Measurements from ENCODE around the gene LMX1B.
"Not testable (repeated sequence)": the region's sequence is repeated elsewhere in the genome, so short reads cannot be mapped to it uniquely, and the experiment has no call there.

LMX1B gene

DNA sequence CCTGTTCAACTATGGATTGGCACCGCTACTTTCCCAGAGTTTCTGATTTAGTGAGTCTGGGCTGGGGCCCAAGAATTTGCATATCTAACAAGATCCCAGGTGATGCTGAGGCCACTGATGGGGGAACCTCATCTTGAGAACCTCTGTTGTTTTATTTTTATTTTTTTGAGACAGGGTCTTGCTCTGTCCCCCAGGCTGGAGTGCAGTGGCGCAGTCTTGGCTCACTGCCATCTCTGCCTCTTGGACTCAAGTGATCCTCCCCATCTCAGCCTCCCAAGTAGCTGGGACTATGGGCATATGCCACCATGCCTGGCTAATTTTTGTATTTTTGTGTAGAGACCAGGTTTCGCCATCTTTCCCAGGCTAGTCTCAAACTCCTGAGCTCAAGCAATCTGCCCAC is 35.7 kb downstream of the LMX1B start:
- no peak overlapping the region for H3K4me3 ChIP-seq
- DNase-seq (ENCODE audit: low spot score), result no peak
- no peak overlapping the region for H3K27ac ChIP-seq
- TF ChIP-seq, protein P1, sequence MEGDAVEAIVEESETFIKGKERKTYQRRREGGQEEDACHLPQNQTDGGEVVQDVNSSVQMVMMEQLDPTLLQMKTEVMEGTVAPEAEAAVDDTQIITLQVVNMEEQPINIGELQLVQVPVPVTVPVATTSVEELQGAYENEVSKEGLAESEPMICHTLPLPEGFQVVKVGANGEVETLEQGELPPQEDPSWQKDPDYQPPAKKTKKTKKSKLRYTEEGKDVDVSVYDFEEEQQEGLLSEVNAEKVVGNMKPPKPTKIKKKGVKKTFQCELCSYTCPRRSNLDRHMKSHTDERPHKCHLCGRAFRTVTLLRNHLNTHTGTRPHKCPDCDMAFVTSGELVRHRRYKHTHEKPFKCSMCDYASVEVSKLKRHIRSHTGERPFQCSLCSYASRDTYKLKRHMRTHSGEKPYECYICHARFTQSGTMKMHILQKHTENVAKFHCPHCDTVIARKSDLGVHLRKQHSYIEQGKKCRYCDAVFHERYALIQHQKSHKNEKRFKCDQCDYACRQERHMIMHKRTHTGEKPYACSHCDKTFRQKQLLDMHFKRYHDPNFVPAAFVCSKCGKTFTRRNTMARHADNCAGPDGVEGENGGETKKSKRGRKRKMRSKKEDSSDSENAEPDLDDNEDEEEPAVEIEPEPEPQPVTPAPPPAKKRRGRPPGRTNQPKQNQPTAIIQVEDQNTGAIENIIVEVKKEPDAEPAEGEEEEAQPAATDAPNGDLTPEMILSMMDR (IDR thresholded peaks at IDR 0.05), result no peak

DNA sequence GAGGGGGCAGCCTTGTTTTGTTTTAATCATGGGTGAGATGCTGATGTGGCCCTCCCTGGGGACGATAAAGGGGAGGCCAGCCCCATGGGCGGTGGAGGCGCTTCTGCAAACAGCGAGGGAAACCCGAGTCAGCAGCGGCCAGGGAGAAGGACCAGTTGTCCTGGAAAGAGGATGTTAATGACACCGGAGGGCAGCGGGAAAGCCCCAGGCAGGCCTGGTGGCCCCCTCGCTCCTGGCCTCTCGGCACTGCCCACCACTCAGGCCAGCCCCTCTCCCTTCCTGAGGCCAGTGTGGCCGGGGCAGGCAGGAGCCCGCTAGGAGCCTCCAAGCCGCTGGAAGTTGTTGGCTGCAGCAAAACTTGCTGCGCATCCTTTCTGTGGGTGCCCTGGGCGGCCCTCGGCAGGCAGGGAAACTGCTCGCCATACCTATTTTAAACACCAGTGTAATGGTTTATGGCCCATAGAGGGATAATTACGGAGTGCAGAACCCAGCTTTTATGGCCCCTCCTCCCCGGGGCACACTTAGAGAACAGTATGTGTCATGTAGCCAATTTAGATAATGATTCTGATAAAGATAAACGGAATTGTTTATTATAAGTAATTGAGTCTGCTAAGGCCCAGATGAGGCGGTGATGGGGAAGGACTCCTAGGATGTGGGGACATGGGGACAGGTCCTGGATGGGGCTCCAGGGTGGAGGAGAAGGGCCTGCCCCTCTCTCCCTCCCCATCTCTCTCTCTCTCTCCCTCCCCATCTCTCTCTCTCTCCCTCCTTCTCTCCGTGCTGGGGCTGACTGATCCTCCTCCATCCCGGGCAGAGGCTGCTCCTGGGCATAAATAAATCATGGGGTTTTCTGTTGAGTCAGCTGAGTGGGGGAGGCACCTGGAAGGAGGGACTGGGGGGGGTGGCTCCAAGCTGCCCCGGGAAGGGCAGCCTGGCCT is 36.9 kb downstream of the LMX1B start:
- no peak for DNase-seq (ENCODE audit: low spot score)
- no peak overlapping the region for H3K4me3 ChIP-seq
- H3K27ac ChIP-seq, result no peak overlapping the region
- TF ChIP-seq, protein P1 (IDR thresholded peaks at IDR 0.05), result no peak

- TF ChIP-seq, protein P1 (IDR thresholded peaks at IDR 0.05), result no peak
- DNase-seq (ENCODE audit: low spot score), result no peak
- Histone ChIP-seq H3K4me3 (no peak overlapping the region), H3K27ac (no peak overlapping the region)
Measured at GRCh38 chr9:126652140-126652582, 38.4 kb downstream of the LMX1B start.

- no peak for DNase-seq (ENCODE audit: low spot score)
- TF ChIP-seq, protein P1 (IDR thresholded peaks at IDR 0.05), result no peak
- H3K4me3 ChIP-seq, result no peak overlapping the region
- H3K27ac ChIP-seq, result no peak overlapping the region
Measured at GRCh38 chr9:126654124-126654523, 40.4 kb downstream of the LMX1B start.

DNA sequence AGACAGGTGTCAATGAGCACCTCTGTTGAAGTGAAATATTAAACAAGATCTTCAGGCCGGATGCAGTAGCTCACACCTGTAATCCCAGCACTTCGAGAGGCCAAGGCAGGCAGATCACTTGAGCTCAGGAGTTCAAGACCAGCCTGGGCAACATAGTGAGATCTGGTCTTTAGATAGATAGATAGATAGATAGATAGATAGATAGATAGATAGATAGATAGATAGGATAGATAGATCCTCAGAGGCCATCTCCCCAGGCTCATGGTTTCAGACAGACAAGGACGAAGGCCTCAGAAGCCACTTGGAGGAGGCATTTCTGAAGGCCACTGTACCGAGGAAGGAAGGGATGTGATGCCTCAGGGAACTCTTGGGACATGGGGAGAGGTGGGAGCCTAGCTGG is 42.5 kb downstream of the LMX1B start:
- not testable (repeated sequence) for H3K27ac ChIP-seq; H3K4me3 ChIP-seq; DNase-seq (ENCODE audit: low spot score)

DNA sequence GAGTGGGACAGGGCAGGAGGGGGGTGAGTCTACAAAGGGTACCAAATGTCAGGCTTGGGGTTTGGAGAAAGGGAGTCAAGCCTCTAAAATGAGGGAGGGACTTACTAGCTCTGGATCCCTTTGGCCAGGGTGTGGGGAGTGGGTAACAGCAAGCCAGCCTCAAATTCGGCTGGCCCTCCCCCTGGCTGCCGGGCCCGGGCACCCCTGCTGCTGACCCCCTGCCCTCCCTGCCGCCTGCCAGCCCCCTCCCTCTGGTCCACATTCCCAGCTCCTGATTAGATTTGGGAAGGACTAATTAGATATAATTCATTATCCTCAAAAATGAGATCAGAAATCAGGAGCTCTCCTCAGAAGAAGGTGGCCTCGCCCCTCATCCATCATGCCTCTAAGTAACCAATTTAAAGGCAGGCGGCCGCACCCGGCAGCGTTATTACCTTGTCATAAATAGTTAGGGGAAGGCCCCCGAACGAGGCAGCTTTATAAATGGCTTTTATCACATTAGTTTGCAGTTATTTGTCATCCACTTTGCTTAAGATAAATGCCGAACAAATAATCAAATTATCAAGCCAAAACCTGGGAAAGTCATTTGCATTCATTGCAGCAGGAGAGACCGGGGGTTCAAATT is 44.6 kb downstream of the LMX1B start:
- Histone ChIP-seq H3K27ac (no peak overlapping the region), H3K4me3 (no peak overlapping the region)
- no peak for DNase-seq (ENCODE audit: low spot score)
- TF ChIP-seq, protein P1 (IDR thresholded peaks at IDR 0.05), result no peak

DNA sequence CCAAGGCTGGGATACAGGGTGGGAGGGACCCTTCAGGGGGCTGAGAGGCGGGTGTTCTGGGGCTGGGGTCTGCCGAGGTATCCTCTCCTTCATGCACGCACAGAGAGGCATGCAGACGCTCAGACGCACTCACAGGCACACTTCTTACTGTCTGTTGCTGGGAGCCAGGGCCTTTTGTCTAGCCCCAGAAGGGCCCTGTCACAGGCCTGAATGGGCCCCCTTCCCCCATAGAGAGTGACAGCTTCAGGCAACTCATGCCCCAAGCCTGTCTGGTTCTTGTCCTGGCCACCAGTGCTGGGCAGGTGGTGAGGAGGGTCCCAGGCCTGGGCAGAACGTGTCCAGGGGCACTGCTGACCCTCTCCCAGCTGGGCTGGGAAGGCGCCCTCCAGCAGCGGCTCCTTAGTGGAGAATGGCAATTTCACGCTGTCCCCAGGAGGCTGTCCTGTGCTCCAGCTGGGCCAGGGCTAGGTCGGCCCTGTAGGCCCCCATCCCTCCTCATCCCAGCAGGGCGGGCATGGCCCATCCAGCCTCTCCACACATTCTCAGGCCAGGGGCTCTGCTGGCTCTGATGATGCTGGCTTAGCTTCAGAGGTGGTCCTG is 45.3 kb downstream of the LMX1B start:
- Histone ChIP-seq H3K4me3 (no peak overlapping the region), H3K27ac (no peak overlapping the region)
- no peak for DNase-seq (ENCODE audit: low spot score)
- TF ChIP-seq, protein P1 (IDR thresholded peaks at IDR 0.05), result no peak
